Midbrain (tissue), 1 donor: ENCODE results near the gene JADE2.

Source experiments
- DNase-seq: peaks from one replicate; lab custom pipeline; 2025; lab: John Stamatoyannopoulos, UW

JADE2 gene

DNA sequence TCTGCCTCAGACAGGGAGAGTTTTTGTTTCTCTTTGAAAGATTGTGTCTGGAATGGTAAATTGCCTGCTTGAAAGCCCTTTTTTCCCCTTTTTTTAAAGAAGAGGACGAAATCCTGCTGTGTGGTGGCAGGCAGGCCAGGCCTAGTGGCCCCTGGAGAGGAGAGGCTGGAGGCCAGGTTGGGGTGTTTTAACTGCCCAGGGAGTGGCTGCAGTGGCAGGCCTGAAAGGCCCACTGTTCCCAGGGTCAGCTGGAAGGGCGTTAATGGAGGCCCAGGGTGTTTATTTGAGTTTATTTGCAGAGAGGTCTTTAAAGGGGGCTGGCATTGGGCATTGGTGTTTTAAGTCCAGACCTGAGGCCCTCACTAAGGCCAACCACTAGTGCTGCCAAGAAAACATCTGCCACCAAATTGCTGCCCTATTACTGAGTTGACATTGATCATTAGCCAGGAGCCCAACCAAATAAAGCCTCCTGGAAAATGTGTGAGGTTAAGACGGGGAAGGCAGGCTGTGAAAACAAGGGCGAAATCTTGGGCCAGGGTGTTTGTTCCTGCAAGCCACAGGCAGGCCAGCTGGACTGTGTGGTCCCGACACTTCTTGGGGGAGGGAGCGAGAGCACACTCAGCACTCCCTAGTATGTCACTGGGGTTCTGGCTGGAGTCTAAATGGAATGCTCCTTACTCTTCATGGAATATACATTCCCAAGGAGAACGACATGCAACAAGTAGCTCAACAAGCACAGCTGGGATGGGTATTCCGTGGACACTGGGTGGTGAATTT, 5.0 kb downstream of the JADE2 start:
- peak; percentile 72 for DNase-seq

DNA sequence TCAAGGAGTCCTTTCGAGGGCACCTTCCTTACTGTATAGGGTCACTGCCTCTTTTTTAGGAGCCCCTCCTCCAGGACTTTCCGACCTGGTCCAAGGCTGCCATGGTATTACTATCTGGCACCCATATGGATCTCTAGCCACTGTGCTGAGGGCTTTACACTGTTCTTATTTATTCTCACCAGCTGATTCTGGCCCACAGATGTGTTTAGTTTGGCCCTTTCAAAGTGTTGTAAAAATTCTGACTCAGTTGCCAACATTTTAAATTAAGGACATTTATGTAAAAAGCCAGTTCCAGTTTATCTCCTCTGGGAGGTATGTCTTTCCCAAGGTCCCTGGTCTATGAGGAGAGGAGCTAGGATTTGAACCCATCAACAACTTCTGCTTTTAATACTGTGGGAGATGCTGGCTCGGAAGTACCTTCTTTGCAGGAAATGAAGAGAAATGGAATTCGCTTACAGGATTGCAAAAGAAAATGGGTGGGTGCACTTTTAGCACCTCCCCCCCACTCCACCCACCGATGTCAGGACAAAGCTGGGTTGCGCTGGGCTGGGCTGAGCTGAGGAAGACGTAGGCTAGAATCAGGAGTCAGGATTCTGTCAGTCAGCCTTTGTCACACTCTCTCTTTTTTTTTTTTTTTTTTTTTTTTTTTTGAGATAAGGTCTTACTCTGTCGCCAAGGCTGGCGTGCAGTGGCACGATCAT, 7.8 kb downstream of the JADE2 start:
- DNase-seq = no peak

DNA sequence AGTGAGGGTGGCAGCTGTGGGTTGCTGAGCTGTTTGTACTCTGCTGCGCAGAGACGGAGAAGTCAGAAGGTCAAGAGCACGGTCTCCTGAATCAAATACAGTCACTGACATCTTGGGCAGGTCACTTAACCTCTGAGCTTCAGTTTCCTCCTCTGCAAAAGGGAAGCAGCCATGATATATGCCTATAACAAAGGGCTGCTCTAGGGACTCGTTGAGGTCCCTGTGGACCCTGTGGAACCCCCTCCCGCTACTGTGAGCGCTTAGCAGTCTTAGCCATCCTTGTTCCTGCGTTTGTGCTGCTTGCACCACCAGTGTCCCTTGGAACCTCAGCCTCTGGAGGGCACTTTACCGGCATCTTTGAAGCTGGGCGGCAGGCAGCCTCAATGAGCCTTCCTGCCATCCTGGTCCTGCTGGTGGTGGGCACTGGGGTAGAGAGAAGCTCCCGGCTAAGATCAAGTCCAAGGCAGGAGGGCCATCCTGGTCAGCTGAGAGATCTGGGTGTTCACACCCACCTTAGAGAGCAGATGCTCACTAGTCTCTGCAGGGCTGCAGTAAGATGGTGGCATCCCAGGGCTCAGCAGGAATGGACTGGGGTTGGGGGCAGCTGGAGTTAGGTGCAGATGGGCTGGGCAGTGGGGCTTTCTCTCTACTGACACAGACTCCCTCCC, 8.7 kb downstream of the JADE2 start:
- DNase-seq = no peak

DNA sequence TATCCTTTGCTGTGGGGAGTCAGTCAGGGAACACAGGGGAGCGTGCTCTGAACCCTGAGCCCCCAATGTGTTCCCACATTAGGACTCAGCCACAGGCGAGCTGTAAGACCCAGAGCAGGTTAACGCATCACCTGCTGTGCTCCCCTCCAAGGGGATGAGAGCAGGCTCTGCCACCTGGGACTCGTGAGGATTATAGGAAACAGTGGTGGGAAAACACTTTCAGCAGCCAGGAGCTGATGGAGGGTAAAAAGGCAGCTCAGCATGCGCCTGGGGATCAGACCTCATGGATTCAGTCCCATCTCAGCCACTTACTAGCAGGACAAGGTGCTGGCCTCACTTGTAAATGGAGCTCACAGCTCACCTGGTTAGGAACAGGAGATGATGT, 9.2 kb downstream of the JADE2 start:
- DNase-seq = no peak

DNA sequence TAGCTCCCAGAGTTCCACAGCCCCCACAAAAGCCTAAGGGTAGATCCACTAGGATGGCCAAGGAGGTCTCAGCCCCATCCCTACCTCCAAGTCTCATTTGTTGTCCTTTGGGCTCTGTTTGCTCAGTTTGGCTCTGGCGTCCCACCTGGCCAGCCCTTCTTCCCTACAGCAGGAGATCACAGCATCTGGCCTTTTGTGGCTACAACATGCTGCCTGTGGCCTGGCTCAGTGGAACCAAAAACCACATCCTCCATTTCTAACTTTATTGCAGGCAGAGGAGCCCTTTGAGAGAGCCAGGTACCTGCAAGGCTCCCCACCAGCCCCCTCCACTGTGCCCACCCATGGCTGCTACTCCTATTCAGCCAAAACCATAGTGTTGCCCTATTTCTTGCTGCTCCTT, 11.4 kb downstream of the JADE2 start:
- no peak for DNase-seq

DNA sequence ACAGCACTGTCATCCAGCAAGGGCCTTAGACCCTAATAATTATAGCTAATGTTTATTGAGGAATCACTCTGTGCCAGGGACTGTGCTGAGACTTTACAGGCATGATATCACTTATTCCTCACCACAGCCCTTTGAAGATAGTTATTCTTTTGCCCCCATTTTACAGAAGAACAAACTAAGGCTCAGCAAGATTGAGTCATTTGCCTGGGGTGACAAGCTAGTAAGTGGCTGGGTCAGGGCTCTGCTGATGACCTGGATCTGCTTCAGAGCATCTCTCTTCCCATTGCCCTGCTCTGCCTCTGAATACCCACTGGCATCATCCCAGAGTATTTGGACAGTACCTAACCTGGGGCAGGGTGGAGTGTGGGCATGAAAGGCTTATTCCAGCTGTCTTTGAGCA, 11.8 kb downstream of the JADE2 start:
- no peak for DNase-seq

DNA sequence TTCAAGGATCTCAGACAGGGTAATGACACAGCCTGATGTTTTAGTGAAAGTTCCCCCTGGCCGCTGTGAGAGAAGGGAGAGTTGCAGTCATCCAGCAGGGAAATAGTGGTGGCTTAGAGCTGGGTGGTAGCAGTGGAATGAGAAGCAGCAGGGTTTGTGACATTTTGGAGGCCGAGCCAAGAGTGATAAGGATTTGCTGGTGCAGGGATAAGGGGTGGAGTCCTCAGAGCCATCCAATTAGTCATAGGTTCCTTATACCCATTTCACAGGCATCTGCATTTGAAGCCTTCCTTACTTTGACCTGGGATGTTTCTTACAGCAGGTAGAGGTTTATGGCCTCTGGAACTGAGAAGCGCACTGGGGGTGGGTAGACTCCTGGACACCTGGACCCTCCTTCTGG, 12.8 kb downstream of the JADE2 start:
- no peak for DNase-seq

DNA sequence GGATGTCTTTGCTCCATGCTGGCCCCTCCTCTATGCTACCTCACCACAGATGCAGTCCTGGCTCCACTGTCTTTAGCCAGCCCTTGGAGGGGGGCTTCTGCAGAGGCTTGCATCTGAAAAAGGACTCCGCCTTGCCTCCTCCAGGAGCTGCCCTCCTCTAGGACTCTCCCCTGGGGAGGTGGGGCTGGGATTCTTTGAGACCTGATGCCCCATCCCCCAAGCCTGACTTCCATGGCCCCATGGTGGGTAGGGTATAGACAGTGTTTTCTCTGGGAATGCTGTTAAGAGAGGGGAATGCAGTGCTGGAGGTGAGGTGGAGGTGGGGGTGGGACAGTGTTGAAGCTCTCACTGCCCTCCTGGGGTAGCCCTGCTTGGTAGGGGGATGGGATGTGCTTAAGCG, 14.3 kb downstream of the JADE2 start:
- DNase-seq = no peak

DNA sequence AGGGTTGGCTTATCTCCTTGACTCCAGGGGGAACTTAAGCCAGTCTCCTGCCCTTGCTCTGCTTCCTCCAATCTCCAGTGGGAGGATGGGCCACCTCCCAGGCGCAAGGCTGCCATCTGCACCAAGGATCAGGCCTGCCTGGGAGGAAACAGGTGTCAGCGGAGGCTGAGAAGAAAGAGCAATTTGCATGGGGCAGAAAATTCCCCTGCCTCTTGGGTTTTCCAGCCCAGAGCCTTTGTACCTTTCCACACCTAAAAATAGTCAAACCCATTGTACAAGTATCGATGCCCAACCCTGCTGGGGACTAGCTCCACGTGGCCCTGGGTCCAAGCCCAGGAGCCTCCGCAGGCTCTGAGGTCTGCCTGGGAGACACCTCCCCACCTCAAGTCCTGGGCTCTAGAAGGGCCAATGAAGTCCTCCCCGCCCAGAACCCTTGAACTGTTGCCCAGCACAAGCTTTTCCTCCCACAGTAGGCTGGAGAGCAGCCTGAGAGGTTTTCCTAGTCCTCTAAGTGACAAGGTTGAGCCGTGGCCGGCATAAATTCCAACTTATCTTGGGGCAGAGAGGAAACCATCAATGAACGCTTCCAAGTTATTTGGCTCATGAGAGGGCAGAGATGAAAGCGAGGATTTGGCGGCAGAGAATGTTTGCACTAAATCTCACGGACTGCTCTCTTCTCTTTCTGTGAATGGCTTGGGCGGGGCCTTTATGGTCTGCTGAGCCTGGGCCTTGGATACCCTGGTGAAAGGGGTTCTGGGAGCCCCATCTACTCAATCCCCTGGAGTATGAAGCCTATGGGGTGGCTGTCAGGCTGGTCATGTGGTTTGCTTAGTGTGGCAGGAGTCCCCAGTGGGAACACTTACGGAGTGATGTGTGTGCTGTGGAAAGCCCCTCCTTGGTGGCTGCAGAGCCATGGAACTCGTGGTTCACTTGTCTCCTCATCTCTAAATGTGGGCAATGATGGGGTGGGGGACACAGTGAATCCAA, 15.6 kb downstream of the JADE2 start:
- DNase-seq = no peak

DNA sequence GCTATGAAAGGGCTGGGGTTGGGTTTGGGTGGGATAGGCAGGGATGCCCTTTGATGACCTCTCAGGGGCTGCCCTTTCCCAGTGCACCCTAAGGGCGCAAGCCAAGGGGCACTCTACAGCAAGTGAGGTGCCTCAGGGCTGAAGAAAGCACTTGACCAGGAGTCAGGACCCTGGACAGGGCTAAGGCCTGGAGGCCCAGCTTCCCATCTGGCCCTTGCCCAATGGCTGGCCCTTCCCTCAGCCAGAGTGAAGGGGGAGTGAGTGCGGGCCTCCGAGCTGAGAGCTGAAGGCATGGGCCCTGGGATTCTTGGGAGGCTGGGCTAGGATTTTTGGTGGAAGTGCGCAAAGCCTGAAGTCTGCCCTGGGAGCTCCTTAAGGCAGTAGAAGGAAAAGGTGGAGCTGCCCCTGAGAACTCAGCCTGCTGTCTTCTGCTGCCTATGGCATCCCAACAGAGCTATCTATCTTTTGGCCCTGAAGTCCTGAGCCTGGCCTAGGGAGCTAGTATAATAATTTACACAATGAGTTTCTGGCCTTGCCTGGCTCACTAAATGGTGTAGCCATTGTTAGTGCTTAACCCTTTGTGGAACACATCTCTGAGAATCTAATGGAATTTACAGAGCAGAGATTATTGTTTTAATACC, 16.4 kb downstream of the JADE2 start:
- no peak for DNase-seq

DNA sequence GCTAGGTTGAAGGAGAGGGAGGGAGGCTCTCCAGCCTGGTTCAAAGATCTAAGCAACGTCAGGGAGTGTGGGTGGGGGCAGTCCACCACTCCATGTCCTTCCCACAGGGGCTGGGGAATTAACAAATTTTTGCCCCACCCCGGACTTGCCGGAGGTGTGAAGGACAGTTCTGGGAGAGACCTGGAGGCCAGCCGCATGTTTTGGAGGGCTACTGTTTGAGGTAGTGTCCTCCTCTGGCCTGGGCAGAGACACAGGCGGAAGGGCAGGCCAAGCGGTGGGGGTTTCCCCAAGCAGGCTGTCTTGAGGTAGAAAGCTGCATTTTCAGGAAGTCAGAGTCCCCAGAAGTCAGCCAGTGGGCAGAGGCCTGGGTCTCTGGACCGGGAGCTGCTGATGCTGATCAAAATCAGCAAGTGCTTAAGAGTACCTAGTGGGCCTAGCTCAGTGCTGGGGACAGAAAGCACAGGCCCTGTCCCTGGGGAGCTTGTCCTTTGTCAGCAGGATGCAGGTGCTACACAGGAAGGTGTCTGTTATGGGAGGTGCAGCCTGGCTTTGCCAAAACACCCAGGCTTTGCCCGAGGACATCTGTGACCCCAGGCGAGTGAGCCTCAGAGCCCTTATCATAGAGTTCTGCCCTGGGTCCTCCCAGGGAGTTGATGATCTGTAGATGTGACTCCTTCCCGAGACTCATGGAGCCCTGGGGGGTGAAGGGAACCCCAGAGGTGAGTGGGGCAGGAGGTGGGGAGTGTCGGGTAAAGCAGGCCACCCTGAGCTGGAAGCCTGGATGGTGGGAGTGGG, 18.5 kb downstream of the JADE2 start:
- no peak for DNase-seq

DNA sequence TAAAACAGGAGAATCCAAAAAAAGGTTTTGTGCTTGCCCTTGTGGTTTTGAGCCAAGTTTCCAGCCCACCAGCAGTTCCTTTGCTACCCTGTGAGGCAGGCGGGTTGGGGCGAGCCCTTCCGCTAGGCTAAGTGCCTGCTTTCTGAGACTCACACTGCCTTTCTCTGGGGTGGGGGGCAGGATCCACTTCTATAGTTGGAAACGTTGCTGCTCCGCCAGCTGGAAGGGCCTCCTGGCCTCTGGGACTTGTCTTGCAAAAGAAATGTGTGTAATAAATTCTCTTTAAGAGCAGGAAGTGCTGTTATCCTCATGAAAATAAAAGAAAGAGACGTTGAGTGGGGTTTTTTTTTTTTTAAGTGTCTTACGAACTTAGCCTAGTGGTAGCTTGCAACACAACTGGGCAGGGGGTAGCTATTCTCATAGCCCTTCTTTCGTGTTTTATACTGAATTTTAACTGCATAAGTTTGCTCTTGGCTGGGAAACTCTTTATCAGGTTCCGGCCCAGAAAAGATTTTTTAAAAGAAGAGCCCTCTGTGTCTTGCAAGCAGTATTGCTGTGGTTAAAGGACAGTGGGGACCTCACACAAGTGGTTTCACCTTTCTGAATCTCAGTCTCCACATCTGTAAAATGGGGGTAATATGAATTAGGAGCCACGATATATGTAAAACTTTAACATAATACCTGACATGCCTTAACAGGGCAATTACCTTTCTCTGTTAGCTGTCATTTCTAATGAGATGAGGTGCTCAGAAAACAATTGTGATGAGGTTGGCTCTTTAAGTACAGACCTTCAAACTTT, 19.8 kb downstream of the JADE2 start:
- DNase-seq = no peak

DNA sequence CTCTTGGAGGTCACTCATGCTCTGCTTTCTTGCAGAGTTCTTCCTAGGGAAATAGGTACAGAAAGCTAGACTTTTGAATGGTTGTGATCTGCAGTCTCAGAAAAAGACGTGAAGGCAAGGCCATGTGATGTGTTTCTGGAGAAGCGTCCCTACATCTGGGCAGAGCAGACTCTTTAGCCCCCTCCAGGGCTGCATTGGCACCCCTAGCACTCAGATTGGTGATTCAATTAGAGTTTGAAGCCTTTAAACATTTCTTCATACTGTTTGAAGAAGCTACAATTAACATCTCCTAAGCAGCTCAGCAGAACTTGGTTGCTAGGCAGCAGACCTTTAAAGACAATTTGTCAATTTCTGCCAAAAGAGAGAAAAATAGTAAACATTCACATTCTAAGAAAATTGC, 21.6 kb downstream of the JADE2 start:
- no peak for DNase-seq

DNA sequence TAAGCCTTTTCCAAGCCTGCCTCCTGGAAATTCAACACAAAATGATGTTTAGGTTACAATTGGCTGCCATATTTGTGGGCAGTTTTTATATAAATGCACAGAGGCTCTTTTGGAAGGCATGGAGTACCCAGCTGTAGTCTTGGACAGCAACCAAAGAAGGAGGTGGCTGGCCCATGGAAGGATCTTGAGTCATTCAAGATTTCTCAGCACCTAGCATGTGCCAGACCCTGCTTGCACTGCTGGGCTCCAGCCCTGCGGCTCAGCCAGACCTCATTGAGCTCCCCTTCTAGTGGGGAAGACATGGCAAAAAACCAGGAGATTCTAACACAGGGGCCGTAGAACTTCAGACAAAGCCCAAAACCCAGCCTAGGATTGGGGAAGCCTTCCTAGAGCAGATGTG, 22.1 kb downstream of the JADE2 start:
- no peak for DNase-seq

DNA sequence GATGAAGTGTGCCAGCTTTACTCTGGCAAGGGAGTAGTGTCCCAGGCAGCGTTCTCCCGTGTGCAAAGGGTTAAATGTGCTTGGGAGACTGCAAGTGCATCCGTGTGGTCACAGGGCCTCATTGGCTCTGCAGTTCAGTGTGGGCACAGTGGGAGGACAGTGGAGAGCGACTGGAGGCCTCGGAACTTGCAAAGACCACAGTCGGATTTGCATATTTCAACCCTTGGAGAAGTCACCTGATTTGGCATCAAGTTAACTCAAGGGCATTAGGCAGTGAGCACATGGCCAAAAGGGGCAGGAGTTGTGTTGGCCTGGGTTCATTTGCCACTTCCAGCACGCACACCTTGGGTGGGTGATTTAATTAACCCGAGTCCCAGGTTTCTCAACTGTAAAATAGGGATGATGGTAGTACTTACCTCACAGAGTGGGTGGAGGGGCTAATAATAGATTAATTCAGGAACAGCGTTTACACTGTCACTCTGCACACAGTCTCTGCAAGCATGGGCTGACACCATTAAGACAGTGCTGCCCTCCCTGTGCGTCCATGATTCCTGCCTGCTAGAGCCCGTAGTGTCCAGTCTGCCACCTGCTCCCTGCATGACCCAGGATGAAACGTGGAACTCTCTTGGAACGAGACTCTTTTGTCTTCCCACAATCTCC, 22.7 kb downstream of the JADE2 start:
- no peak for DNase-seq

DNA sequence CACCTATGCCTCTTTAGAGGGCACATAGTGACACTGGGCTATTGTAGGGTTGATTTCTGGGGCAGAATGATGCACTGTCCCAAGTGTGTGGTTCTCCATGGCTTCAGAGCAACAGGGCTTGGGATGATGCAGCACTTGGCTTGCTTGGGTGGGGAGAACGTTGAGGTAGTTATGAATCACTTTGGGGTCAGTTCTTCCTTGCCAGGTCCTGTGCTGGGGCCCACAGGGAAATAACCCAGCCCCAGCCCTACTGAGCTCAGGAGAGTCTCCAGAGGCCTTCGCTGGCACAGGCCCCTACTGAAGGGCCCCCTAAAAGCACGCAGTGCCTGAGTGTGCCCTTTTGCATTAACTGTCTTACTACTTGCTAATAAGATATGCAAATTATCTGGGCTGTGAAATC, 24.2 kb downstream of the JADE2 start:
- no peak for DNase-seq

DNA sequence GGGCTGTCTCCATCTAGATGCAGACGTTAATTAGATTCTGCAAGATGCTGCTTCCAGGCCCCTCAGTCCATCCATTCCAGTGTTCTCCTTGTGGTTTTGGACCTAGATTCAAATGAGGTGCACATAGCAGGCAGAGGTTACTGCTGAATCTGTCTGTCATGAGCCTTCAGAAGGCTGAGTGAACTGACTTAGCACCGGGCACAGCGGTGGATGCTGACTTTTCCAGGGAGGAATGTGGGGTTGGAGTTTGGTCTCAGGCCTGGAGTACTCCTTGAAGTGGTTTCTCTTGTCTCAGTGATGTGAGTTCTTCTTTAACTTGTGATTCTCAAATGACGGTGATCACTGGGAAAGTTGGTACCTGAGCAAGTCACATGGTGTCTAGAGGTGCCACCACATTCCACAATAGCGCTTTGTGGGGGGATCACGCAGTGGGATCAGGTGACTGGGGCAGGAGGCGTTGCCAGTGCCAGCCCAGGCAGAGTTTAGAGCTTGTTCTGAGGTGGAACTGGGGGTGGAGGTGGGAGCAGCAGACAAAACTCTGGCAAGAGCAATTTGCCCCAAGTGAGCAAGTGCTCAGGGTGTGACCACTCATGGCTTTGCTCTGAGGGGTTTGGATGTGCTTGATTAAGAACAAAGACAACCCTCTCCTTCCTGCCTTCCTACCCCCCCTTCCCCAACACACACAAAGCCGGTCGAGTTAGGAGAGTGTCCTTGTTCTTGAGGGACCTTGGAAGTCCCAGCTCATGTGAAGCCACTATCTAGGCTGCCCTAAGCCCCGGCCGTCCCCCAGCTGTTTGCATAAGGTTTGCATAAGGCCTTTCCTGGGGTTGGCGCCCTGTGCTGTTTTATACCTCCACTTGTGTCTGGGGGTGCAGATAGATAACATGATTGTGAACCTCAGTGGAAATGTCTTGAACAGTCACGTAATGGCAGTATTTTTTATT, 25.1 kb downstream of the JADE2 start:
- DNase-seq = no peak

DNA sequence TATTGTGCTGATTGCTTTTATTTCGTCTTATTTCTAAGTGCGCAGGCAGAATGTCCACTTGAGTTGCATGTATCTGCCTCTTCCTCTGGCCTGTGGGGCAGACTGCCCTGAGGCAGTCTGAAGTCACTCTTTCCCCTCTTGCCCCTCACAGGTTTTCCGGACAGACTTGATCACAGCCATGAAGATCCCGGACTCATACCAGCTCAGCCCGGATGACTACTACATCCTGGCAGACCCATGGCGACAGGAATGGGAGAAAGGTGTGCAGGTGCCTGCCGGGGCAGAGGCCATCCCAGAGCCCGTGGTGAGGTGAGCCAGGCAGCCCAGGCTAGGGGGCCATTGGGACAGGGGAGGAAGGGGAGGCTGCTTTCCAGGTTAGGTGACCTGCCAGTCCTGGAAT, 26.4 kb downstream of the JADE2 start:
- no peak for DNase-seq
